ENCODE measurements around the gene PCDHB2.
"Not testable (repeated sequence)": the region's sequence is repeated elsewhere in the genome, so short reads cannot be mapped to it uniquely, and the experiment has no call there.

Gene PCDHB2

DNA sequence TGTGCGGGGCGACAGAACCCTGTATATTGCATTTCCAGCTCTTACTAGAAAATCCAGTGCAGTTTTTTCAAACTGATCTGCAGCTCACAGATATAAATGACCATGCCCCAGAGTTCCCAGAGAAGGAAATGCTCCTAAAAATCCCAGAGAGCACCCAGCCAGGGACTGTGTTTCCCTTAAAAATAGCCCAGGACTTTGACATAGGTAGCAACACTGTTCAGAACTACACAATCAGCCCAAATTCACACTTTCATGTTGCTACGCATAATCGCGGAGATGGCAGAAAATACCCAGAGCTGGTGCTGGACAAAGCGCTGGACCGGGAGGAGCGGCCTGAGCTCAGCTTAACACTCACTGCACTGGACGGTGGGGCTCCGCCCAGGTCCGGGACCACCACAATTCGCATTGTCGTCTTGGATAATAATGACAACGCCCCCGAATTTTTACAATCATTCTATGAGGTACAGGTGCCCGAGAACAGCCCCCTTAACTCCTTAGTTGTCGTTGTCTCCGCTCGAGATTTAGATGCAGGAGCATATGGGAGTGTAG, 41.4 kb downstream of the PCDHB2 start:
- DNase-seq (ENCODE audit: low read depth): no peak

DNA sequence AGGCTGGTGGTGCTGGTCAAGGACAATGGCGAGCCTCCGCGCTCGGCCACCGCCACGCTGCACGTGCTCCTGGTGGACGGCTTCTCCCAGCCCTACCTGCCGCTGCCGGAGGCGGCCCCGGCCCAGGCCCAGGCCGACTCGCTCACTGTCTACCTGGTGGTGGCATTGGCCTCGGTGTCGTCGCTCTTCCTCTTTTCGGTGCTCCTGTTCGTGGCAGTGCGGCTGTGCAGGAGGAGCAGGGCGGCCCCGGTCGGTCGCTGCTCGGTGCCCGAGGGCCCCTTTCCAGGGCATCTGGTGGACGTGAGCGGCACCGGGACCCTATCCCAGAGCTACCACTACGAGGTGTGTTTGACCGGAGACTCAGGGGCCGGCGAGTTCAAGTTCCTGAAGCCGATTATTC, 42.9 kb downstream of the PCDHB2 start:
- DNase-seq (ENCODE audit: low read depth): not testable (repeated sequence)

Data from activated T-helper 9 cell treated with anti-CD3 and anti-CD28 coated beads, Interleukin-2, amount 50 U/mL, for 16 hours (primary cell).